GF-D8 (cell line): ENCODE results near the gene RPS6KA1.

ENCODE experiments used
- DNase-seq: peaks from one replicate; lab custom pipeline; 2025; lab: John Stamatoyannopoulos, UW

Gene RPS6KA1

DNA sequence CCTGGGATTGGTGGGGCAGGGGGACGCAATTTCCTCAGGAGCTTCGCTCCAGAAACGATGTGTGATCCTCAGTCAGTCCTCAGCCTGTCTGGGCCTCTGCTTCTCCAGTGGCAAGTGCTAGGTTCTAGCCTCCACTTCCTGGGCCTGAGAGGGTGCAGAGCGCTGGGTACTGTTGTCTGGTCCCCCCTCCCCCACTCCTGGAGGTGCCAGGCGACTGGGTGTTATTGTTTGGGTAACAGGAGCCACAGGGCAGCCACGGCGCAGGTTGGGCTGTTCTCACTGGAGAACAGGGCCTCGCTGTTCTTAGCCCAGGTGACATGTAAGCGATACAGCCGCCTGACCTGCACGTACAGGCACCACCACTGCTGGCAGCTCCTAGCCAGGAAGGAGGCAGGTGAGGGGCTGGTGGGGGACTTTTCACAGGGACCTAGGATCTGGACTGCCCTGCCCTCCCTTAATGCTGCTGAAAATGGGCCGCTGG lies 2.1 kb downstream of the RPS6KA1 start:
- no peak for DNase-seq

DNA sequence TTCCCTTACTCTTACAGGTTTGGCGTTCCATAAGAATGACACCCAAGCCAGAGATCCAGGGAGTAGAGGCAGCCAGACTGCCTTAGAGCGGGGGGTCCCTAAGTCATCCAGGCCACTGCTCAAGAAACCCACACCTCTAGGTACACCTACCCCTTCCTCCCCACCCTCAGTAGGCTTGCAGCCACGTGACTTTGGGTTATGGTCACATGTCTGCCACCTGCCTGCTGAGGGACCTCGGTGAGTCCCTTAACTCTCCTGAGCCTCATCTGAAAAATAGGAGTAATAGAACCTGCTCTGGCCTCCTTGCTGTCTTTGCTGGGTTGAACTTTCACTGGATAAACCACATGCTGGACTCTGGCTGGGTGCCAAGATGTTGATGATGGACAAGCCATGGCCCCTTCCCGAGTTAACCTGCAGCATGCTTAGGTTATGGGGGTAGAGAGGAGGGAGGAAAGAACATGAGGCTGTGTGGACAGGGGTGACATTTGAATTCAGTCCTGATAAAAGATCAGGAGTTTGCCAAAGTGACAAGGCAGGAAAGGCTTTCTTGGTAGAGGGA lies 4.5 kb downstream of the RPS6KA1 start:
- no peak for DNase-seq

DNA sequence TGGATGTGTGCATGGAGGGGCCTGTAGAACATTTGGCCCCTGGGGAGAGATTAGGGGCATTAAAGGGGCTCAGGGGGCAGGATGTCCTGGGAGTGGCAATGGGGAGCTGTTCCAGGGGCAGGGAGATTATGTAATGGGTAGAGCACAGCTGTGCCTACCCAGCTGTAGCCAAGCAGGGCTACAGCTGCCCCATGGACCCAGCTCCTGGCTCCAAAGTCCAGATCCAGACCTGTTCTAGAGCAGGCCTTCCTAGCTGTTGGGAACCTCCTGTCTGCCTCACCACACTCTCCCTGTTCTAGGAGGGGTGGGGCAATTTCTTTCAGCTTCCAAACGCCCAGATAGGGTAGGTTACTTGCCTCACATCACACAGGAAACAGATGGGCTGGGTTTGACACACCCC lies 5.6 kb downstream of the RPS6KA1 start:
- DNase-seq: peak; percentile 48

DNA sequence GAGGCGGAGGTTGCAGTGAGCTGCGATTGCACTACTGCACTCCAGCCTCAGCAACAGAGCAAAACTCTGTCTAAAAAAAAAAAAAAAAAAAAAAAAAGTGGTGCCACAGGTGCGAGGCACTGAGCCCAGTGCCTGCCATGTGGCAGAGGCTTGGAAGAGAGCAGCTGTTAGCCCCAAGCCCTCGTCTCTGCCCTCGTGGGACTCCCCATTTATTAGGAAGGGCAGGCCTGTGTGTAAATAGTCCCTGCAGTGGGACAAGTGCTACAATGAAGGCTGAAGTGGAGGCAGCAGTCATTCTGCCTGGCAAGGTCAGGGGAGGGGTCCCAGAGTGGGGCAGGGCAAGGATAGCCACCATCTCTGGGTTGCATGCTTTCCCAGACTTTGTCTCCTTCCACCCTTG lies 6.5 kb downstream of the RPS6KA1 start:
- DNase-seq: no peak

DNA sequence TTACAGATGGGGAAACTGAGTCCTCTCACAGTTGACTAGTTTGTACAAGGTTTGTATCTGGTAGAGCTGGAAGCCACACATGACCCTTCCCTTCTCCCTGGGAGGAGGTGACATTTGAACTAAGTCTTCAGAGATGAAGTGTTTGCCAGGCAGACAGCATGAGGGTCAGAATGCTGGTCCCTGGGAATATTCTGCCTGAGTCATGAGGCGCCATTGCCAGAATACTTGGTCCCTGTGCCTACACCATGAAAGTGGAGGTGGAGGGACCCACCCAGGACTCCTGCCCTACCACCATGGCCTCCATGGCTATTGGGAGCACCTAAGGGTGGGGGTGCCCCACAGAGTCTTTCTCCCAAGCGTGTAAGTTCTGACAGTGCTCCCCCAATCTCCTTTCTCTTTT lies 7.0 kb downstream of the RPS6KA1 start:
- no peak for DNase-seq

DNA sequence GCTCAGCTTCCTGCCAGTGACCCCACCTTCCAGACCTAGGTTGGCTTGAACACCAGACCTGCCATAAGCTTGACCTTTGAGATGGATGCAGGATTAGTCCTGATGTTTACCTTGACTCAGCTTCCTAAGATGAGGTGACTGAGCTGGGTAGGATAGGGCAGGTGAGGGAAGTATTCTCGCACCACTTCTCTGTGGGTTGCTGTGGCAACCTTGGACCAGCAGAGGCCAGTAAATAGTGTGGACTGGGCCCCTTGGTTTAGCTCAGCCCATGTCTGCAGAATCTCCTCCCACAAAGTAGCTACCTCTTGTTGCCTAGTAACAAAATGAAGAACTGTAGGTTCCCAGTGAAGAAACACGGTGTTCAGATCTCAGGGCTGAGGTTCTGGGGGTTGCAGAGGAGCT lies 8.4 kb downstream of the RPS6KA1 start:
- peak; percentile 54 for DNase-seq

DNA sequence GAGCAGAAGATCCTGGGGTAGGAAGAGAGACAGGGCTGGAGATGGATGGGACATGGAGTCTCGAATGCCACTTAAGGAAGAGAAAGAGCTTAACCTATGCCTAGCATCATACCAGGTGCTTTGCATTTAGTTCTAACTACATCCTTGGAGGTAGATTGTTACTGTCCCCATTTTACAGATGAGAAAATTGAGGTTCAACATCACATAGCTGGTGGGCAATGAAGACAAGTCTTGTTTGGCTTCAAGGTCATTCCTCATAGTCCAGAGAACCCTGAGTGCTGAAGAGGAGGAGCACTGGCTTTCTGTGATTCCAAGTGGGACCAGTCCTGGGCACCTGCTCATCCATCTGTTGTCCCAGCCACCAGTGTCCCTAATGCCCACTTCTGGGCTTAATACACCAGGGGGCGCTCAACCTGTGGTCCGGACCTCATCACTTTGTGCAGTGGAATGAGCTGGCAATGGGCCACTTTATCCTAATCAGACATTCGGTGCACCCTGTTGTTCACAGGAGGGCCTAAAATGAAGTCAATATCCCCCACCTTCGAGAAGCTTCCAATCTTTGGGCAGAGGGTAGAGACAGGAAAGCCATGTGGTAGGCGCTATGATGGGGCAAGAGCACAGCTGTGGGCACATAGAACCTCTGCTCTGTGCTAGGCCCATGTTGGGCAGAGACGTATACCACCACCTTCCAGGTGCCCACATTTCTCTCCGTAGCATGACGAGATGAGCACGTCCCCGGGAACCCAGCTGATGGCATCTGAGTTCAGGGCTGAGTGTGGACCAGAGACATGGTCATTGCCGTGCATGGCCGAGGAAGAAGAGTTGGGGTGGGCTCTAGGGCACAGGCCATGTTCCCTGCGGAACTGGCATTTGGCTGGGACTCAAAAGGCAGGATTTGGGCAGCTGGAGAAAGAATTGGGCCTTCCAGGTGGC lies 9.2 kb downstream of the RPS6KA1 start:
- DNase-seq: no peak

DNA sequence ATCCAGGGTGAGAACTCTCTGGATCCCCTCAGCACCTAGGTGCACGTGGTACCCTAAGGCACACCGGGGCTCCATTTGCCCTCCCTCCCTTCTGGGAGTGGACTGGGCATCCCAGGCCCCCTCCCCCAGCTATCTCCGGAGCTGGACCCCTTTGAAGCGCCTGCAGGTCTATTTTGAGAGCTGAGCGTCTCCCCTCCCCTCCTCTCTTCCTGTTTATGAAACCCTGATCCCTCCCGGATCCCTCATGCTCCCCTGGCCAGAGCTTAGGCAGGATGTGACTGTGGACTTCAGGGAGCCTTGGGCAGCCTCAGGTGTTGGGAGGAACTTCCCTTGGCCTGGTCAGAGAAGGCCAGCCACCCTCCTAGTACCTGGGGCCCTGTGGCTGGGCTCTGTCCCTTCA lies 10.2 kb downstream of the RPS6KA1 start:
- DNase-seq: no peak

DNA sequence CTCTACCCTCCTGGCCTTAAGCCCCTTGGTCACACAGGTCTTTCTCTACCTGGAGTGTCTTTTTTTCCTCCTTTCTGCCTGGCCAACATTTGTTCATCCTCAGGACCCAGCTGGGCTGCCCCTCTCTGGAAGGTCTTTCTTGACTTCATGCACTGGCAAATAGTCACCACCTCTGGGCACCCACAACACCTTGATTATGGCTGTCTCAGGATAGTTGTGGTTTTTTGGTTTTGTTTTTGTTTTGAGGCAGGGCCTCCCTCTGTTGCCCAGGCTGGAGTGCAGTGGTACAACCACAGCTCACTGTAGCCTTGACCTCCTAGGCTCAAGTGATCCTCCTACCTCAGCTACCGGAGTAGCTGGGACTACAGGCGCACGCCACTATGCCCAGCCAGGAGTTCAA lies 10.8 kb downstream of the RPS6KA1 start:
- no peak for DNase-seq

DNA sequence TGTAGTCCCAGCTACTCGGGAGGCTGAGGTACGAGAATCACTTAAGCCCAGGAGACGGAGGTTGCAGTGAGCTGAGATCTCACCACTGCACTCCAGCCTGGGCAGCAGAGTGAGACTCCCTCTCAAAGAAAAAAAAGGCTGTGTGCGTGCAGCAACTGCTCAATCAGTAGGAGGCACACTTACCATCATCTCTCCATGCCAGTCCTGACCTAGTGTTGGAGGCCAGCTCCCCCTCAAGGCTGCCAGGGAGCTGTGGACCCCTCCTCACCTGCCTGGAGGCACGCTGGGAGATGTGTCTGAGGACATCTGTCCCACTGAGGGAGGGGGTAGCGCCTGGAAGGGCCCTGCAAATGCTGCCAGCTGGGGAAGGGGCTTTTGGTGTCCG lies 11.9 kb downstream of the RPS6KA1 start:
- no peak for DNase-seq

DNA sequence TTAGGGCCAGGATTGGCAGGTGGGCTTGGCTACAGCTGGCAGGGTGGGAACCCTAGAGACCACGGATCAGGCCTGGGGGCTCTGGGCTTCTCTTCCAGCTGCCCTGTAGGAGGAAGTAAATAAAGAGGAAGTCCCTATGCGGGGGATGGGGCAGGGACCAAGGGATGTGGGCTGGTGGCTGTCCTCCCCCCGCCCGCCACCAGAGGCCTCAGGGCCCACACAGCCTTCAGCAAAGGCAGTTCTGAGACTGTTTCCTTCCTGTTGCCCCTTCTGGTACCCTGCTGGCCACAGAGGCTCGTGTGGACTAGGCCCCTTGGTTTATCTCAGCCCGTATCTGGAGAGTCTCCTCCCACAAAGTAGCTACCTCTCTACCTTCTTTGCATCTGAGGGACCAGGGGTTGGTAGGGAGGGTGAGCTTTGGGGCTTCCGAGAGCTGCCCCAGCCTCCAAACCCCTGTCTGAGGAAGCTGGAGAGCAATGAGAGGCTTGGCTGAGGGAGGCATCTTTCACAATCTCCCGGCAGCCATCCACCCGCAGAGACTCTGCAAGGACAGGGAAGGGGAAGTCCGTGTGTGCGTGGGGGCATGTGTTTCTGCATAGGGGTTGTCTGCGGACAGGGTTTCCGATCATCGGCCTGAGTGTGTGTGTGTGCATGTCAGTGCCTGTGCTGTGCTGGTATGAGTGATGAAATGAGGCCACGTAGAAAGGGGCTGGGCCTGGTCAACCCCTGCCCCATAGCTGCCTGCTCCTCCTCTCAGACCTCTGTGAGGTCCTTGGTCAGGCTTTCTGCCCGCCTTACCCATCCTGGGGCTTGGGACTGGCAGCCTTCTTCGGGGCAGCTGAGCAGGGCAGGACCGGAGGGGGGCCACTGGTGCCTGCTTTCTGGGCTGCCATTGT lies 12.5 kb downstream of the RPS6KA1 start:
- peak; percentile 99 for DNase-seq

DNA sequence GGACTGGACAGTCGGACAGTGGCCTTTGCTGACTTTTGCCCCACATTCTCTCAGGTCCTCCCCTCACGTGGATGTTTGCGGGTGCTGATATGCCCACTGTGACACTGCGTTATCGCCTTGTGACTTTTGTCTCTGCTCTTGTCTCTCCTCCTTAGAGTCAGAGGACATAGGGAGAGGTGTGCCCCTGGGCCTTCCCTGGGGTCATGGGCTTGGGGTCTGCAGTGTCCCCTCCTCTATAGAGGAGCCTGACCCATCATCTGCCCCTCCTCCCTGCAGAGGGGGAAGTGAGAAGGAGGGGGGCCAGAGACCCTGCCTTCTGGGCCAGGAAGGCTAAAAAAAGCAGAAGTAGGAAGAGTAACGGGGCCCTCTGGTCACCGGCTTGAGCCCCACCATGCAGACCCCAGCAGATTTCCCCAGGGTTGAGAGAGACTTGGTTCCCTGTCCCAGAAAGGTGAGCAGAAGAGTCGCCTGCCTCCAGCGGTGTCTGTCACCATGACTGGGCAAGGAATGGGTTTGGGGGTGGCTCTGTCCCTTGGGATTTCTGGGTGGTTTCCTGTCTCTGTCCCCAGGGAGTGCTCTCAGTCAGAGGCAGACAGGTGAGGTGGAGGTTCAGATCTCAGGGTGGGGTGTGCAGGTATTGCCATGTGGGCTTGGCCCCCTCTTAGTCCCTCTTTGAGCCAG lies 13.3 kb downstream of the RPS6KA1 start:
- DNase-seq: peak; percentile 33

DNA sequence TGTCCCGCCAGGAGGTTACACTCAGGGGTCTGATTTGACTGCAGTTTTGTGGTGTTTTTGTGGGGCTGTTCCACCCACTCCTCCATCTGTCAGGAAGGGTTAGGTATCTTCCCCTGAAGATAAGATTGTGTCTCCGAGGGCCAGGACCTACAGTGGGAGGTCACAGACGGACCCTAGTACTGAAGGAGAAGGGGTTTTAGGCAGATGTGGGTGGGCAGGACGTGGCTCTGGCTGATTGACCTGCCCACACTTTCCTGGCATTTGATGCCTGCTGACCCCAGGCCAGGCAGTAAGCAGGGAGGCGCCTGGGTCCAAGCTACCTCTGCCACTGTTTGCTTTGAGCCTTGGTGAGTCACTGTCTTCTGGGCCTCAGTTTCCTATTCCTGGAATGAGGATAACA lies 13.9 kb downstream of the RPS6KA1 start:
- DNase-seq: no peak

DNA sequence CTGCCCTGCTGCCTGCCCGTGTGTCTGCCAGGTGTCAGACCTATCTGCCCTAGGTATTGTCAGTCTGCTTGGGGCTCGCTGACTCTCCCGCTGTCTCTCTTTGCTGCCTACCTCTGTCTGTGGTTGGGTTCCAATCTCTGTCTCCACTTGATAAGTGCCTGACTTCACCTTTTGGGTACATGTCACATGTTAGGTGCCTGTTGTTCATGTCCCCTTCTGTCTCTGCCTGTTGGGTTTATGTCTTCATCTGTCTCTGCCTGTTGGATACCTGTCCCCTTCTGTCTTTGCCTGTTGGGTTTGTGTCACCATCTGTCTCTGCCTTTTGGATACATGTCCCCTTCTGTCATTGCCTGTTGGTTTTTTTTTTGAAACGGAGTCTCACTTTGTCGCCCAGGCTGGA lies 14.6 kb downstream of the RPS6KA1 start:
- DNase-seq: no peak

DNA sequence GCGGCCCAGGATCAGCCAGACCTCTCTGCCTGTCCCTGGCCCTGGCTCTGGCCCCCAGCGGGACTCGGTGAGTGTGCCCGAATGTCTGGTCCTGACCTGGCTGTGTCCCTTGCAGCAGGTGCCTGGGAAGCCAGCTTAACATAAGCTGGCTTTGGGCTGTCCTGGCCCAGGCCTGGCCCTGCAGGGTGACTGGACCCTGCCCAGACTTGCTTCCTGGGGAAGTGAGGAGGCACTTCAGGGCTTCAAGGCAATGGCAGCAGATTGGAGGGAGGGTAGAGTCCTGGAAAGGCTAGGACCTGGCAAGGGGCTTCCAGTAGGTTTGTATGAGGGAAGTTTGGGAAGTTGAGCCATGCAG lies 16.4 kb downstream of the RPS6KA1 start:
- DNase-seq: no peak

DNA sequence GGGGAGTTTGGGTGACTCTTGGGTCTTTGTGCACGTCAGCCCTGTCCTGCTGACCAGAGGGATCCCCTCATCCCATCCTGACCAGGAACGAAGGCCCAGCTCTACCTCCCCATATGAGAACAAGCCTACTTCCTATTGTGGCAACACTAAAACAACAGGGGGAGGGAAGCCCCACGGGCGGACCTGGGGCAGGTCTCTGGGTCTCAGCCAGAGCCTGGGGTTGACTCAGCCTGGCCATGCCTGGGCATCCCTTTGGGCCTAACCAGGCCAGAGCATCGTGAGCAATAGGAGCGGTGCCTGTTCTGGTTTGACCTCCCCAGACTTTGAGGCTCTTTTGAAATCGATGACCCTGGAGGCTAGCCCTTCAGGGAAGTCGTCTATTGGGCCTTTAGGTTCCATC lies 16.8 kb downstream of the RPS6KA1 start:
- no peak for DNase-seq

DNA sequence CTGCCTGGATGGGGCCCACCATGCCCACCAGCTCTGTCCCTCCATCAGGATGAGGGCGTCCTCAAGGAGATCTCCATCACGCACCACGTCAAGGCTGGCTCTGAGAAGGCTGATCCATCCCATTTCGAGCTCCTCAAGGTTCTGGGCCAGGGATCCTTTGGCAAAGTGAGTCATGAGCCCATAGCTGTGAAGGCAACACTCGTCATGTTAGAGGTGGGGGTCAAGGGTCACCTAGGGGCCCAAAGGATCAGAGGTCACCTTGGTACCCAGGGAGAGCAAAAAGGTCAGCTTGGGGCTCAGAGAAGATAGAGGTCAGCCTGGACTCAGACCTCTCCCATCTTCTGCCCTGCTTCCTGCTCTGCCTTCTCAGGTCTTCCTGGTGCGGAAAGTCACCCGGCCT lies 17.3 kb downstream of the RPS6KA1 start:
- DNase-seq: no peak

DNA sequence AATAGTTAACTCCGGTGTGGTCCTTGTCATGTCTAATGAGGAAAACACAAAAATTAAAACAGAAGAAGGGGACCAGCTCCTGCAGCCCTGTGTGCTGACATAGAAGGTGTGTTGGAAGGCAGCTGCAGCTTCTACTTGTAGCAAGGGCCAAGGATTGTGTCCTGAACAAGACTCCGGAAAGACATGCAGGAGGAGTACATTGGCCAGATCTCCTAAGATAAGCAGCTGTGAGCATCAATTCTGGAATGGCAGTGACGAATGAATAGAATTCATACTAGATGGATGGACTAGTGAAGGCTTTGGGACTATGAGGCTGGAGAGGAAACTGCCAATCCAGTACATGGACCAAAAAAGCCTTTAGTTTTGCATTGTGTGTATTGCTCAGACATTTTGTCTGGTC lies 19.3 kb downstream of the RPS6KA1 start:
- DNase-seq: no peak

DNA sequence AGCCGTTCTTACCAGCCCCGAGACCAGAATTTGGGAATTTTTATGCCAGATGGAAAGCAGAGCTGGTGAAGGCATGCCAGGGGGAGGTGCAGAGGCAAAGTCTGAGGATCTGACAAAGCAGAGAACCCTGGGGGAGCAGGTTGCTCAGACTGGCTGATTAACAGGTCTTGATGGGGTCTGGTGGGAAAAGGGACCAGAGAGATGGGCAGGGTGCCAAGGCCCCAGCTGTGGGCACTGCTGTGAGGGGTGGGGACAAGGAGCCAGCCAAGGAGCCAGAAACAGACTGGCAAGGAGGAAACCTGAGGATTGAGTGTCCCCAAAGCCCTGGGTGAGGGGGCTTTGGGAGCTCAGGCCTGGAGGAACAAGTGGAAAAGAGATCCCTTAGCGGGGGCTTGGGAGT lies 21.4 kb downstream of the RPS6KA1 start:
- DNase-seq: no peak

DNA sequence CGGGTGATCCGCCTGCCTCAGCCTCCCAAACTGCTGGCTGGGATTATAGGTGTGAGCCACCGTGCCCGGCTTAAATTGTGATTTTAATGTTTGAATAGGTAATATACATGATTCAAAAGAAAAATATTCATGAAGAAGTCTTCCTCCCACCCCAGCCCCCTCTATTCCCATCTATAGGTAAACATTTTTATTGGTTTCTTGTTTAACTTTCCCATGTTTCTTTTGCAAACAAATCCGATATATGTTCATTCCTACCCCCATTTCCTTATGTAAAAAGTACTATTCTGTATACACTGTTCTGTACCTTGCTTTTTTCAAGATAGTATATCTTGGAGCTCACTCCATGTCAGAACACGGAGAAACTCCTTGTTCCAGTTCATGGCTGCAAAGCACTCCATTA lies 23.2 kb downstream of the RPS6KA1 start:
- DNase-seq: no peak

DNA sequence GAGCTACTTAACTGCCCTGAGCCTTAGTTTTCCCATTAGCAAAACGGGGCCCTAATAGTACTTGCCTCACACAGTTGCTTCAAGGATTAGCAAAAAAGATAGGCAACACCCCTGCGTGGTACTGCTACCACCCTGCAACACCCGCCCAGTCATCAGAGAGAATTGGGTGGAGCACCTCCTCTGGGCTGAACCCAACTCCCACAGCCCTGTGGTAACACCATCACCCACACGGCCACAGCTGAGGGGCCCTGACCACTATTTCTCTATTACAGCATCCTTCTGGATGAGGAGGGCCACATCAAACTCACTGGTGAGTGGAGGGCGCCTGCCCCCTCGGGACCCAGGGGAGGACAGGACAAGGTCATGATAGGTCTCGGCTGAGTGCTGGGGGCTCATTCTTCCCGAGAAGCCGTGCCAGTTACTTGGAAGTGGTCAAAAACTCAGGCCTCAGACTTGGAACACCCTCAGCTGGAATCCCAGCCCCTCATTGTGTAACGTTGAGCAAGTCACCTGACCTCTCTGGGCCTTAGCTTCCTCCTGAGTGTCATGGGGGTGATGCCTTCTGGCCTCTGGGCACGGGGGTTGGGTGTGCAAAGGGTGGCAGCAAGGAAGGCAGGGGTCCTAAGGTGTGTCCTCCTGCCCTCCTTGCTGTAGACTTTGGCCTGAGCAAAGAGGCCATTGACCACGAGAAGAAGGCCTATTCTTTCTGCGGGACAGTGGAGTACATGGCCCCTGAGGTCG lies 24.6 kb downstream of the RPS6KA1 start:
- DNase-seq: peak; percentile 71
